Aorta (tissue), 5 donors: Measurements from ENCODE around the gene RSBN1. TPM values are rescaled to one million over a fixed set of nuclear protein-coding genes. Genes with fewer than 3 reads are reported as not detected.
"Not testable (repeated sequence)": the region's sequence is repeated elsewhere in the genome, so short reads cannot be mapped to it uniquely, and the experiment has no call there.

Source experiments
- ATAC-seq: fragments of 200-7000 bp; cut with Tn5 transposase; one replicate; pipeline ENCODE4 v1.9.1; 2022; ENCODE audit warnings: moderate library complexity; ENCODE audit not compliant: low FRiP score
- DNase-seq, 2 donors: peaks; one replicate each; pipeline ENCODE4 v3.0.0-alpha.2; 2020
- H3K27ac ChIP-seq, 2 donors: one replicate each; pipeline ENCODE4 v1.5.1; 2013; ENCODE audit warnings: low read length in 2 of 2, mild to moderate bottlenecking in 2 of 2, moderate library complexity in 2 of 2, control low read depth in 1 of 2, inconsistent platforms in 1 of 2, low read depth in 1 of 2
- H3K27me3 ChIP-seq, 2 donors: one replicate each; pipeline ENCODE4 v1.6.1; 2013; ENCODE audit warnings: control low read depth in 1 of 2, low read length in 1 of 2, mild to moderate bottlenecking in 1 of 2, moderate library complexity in 1 of 2; ENCODE audit not compliant: insufficient read depth in 2 of 2, control insufficient read depth in 1 of 2
- H3K36me3 ChIP-seq, 2 donors: one replicate each; pipeline ENCODE4 v1.6.1; 2013; ENCODE audit warnings: control low read depth in 1 of 2, low read length in 1 of 2, mild to moderate bottlenecking in 1 of 2; ENCODE audit not compliant: insufficient read depth in 2 of 2, control insufficient read depth in 1 of 2
- H3K4me1 ChIP-seq, 2 donors: one replicate each; pipeline ENCODE4 v1.6.1; 2013; ENCODE audit warnings: low read length in 2 of 2, control low read depth in 1 of 2, mild to moderate bottlenecking in 1 of 2, moderate library complexity in 1 of 2; ENCODE audit not compliant: insufficient read depth in 2 of 2, control insufficient read depth in 1 of 2
- H3K4me3 ChIP-seq, 2 donors: one replicate each; pipeline ENCODE4 v1.5.1; 2013; ENCODE audit warnings: low read length in 2 of 2, control low read depth in 1 of 2, mild to moderate bottlenecking in 1 of 2
- H3K9me3 ChIP-seq: one replicate; pipeline ENCODE4 v1.6.1; 2013; ENCODE audit warnings: mild to moderate bottlenecking, low read length; ENCODE audit not compliant: control insufficient read depth
- WGBS, 2 donors: extraction: QIAGEN DNeasy Blood & Tissue Kit; methylation state at CpG; one replicate each; pipeline ENCODE4 v1.1.7; 2013; 5-methylcytosine and 5-hydroxymethylcytosine counted together
- intact Hi-C, 2 donors: fragments of 100-400 bp; cut with DNase I; formaldehyde crosslinking; loops; one replicate each; pipeline versions ENCODE4 v1.14.2 to v1.15.0; 2022
- polyA plus RNA-seq, 2 donors: library from polyadenylated mRNA; stranded (reverse); fragments of 200-250 nt; gene quantifications; one replicate each; pipeline ENCODE4 v1.2.3, GENCODE V29; 2013
- total RNA-seq, 2 donors: library from RNA; stranded (reverse); fragmentation: NEBNext Ultra II Directional; extraction: Animal tissue kit (Norgen Biotek cat#: 25700); gene quantifications; one replicate each; pipeline ENCODE4 v1.2.1, GENCODE V29; 2021
- donor health status: healthy with polysubstance abuse.
- donor health status: Bipolar disorder and iron deficiency.
- donor health status: DM: no; HTN: no; CAD: no.
- donor health status: DM: no; HTN: no; CAD: no.
- donor health status: DM: yes; HTN: yes; CAD: no.

Gene RSBN1
- total and polyA plus RNA-seq, 4 donors, result 3.6 to 22.5 (median 11.1) TPM

DNA sequence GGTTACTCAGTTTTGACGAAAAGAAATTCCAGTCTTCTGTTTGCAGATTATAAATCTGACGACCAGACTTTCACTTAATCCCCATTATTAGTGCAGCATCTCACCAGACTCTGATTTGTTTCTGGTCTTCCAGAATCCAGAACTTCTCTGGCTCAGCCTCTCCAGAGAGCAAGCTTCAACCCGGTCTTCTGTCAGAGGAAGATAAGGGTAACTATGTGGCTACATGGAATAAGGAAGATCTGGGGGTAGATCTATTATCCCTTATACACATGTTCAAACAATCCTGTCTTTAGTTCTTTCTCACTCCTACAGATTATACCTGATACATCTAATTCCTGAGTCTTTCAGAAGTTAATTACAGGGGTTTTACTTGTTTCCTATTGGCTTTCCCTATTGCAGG lies 62.9 kb downstream of the RSBN1 start:
- ATAC-seq (no peak), DNase-seq (no peak)
- Histone ChIP-seq H3K4me1 (no peaks in the 10 kb centered on the region), H3K27ac (no peak overlapping the region), H3K36me3 (no peaks in the 10 kb centered on the region), H3K4me3 (no peak overlapping the region), H3K9me3 (no peaks in the 10 kb centered on the region), H3K27me3 (no peaks in the 10 kb centered on the region)
- intact Hi-C loops, result no loop called here
- WGBS, 2 donors, result 80 to 82% methylated on average over 3 of the region's 3 CpGs

DNA sequence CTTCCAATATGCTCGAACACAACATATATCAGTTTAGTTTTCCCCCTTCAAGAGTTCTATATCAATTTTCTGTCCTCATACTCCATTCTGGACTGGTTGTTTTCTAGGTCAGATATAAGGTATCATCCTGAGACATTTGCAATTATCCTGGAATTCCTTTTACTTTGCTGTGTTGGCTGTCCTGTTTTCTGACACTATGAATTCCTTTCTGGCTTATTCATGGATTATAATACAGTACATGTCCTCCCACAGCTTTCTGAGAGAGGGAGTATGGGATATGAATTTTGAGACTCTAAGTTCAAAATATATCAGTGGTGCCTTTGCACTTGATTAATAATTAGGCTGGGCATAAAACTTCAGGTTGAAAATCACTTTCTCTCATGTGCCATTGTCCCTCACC lies 64.9 kb downstream of the RSBN1 start:
- no peak overlapping the region for H3K4me3 ChIP-seq
- WGBS, 2 donors, result 92 to 97% methylated on average over 1 of the region's 1 CpG
- H3K27me3 ChIP-seq, result no peaks in the 10 kb centered on the region
- no peaks in the 10 kb centered on the region for H3K9me3 ChIP-seq
- intact Hi-C loops, result no loop called here
- DNase-seq (no peak), ATAC-seq (no peak)
- H3K4me1 ChIP-seq, result no peaks in the 10 kb centered on the region
- H3K27ac ChIP-seq, result no peak overlapping the region
- H3K36me3 ChIP-seq, result no peaks in the 10 kb centered on the region

DNA sequence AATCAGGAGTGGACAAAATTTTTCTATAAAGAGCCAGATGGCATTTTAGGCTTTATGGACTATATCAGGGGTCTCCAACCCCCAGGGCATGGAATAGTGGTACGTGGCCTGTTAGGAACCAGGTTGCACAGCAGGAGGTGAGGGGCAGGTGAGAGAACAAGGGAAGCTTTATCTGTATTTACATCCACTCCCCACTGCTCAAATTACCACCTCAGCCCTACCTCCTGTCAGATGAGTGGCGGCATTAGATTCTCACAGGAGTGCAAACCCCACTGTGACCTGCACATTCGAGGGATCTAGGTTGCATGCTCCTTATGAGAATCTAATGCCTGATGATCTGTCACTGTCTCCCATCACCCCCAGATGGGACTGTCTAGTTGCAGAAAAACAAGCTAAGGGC lies 66.9 kb downstream of the RSBN1 start:
- Histone ChIP-seq H3K36me3 (no peaks in the 10 kb centered on the region), H3K4me3 (no peak overlapping the region), H3K9me3 (no peaks in the 10 kb centered on the region), H3K27me3 (no peaks in the 10 kb centered on the region), H3K4me1 (no peaks in the 10 kb centered on the region), H3K27ac (no peak overlapping the region)
- no peak for DNase-seq
- intact Hi-C loops, result no loop called here
- ATAC-seq, result no peak
- 89 to 93% methylated on average over 3 of the region's 3 CpGs for WGBS, 2 donors

DNA sequence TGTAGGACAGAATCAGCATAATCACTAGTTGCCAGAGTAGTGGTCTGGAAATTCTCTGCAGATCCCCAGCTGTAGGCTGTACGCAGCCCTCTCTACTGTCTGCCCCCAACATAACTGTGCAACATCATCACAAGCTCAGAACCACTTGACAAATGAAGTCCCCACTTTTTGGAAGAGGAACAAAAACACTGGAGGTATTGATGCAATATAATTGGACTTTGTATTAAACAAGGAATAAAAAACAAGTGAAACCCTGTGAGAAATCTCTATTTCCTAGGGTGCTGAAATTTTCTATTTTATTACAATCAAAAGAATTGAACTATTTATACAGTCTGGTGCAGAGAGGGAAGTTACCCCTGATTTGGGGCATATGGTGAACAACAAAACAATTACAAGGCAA lies 68.2 kb downstream of the RSBN1 start:
- no peaks in the 10 kb centered on the region for H3K9me3 ChIP-seq
- no peaks in the 10 kb centered on the region for H3K36me3 ChIP-seq
- no peaks in the 10 kb centered on the region for H3K4me1 ChIP-seq
- WGBS, 2 donors, result 97 to 100% methylated on average over 1 of the region's 1 CpG
- H3K27me3 ChIP-seq, result no peaks in the 10 kb centered on the region
- H3K4me3 ChIP-seq, result no peak overlapping the region
- intact Hi-C loops, result no loop called here
- no peak overlapping the region for H3K27ac ChIP-seq
- ATAC-seq (no peak), DNase-seq (no peak)

DNA sequence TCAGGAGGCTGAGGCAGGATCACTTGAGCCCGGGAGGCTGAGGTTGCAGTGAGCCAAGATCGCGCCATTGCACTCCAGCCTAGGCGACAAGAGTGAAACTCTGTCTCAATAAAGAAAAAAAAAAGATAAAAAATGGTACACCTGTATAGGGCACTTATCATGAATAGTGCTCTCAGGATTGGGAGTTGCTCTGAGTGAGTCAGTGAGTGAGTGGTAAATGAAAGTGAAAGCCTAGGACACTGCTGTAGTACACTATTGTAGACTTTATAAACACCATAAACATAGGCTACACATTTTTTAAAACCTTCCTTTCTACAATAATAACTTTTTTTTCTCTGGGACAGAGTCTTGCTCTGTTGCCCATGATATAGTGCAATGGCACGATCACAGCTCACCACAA lies 69.8 kb downstream of the RSBN1 start:
- no peak overlapping the region for H3K4me3 ChIP-seq
- H3K36me3 ChIP-seq, result peaks cover 0 to under 1% of the 10 kb centered on the region in 2 donors
- no peaks in the 10 kb centered on the region for H3K4me1 ChIP-seq
- intact Hi-C loops, result no loop called here
- no peaks in the 10 kb centered on the region for H3K9me3 ChIP-seq
- 97 to 99% methylated on average over 5 of the region's 5 CpGs for WGBS, 2 donors
- no peak overlapping the region for H3K27ac ChIP-seq
- no peaks in the 10 kb centered on the region for H3K27me3 ChIP-seq
- no peak for DNase-seq
- ATAC-seq, result no peak

DNA sequence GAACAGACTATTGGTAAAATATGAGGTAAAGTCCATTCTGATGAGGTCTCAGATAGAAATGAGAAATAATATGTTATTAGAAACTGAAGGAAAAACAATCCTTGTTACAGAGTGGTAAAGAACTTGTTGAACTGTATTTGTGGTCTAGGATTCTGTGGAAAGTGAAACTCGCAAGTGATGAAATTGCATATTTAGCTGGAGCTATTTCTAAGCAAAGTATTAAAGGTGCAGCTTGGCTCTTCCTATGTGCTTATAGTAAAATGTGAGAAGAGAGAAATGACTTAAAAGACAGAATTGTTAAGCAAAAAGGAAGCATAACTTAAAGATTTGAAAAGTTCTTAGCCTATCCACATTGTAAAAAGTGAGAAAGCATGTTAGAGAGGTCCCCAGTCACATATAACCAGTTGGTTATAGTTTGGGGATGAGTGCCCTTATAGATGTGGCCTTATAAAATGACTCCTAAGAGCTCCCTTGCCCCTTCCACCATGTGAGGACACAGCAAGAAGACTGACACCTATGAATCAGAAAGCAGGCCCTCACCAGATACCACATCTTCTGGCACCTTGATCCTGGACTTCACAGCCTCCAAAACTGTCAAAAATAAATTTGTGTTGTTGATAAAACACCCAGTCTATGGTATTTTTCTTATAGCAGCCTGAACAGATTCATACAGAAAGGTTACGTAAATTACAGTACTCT lies 77.8 kb downstream of the RSBN1 start:
- DNase-seq (no peak), ATAC-seq (no peak)
- H3K9me3 ChIP-seq, result no peaks in the 10 kb centered on the region
- intact Hi-C loops, result no loop called here
- H3K27me3 ChIP-seq, result no peaks in the 10 kb centered on the region
- 95 to 98% methylated on average over 2 of the region's 2 CpGs for WGBS, 2 donors
- H3K4me3 ChIP-seq, result no peak overlapping the region
- peaks cover 0 to 2% of the 10 kb centered on the region in 2 donors for H3K36me3 ChIP-seq
- H3K27ac ChIP-seq, result no peak overlapping the region
- H3K4me1 ChIP-seq, result no peaks in the 10 kb centered on the region

DNA sequence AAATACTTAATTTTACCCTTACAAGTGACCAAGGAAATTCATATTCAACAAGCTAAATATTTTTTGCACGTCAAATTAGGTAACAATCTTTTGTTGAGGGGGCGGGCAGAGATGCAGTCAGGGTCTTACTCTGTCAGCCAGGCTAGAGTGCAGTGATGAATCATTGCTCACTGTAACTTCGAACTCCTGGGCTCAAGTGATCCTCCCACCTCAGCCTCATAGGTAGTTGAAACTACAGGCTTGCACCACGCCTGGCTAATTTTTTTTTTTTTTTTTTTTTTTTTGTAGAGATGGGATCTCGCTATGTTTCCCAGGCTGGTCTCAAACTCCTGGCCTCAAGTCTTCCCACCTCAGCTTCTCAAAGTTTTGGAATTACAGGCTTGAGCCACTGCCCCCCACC lies 79.5 kb downstream of the RSBN1 start:
- no peak for DNase-seq
- Histone ChIP-seq H3K4me3 (no peak overlapping the region), H3K27me3 (no peaks in the 10 kb centered on the region), H3K36me3 (peaks cover 0 to 2% of the 10 kb centered on the region in 2 donors), H3K9me3 (no peaks in the 10 kb centered on the region), H3K27ac (no peak overlapping the region), H3K4me1 (no peaks in the 10 kb centered on the region)
- intact Hi-C loops, result no loop called here
- ATAC-seq, result no peak
- WGBS, 2 donors, result 92 to 95% methylated on average over 5 of the region's 5 CpGs

DNA sequence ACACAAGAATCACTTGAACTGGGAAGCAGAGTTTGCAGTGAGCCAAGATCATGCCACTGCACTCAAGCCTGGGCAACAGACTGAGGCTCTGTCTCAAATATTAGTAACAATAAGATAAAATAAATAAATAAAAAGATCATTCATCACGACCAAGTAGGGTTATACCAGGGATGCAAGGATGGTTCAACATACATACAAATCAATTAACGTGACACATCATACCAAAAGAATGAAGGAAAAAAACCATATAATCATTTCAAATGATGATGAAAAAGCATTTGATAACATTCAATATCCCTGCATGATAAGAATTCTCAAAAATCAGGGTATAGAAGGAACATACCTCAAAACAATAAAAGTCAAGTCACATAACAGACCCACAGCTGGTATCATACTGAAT lies 91.3 kb downstream of the RSBN1 start:
- H3K36me3 ChIP-seq, result peaks cover 1 to 2% of the 10 kb centered on the region in 2 donors

DNA sequence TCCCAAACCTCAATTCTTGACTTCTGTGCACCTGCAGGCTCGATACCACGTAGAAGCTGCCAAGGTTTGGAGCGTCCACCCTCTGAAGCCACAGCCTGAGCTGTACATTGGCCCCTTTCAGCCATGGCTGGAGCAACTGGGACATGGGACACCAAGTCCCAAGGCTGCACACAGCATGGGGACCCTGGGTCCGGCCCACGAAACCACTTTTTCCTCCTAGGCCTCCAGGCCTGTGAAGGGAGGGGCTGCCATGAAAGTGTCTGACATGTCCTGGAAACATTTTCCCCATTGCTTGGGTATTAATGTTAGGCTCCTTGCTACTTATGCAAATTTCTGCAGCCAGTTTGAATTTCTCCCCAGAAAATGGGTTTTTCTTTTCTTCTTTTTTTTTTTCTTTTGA lies 93.7 kb downstream of the RSBN1 start:
- WGBS, 2 donors, result 98 to 100% methylated on average over 5 of the region's 5 CpGs
- ATAC-seq, H3K36me3 ChIP-seq, H3K27ac ChIP-seq, H3K4me1 ChIP-seq, H3K27me3 ChIP-seq, intact Hi-C loops, H3K9me3 ChIP-seq, DNase-seq, H3K4me3 ChIP-seq: not testable (repeated sequence)

More for the DNA sequence above, 91.3 kb downstream of the RSBN1 start:
- Histone ChIP-seq H3K27ac (no peak overlapping the region), H3K9me3 (no peaks in the 10 kb centered on the region), H3K4me3 (no peak overlapping the region), H3K27me3 (no peaks in the 10 kb centered on the region), H3K4me1 (no peaks in the 10 kb centered on the region)
- WGBS, 2 donors, result 98 to 99% methylated on average over 2 of the region's 2 CpGs
- ATAC-seq, result no peak
- intact Hi-C loops, result no loop called here
- DNase-seq, result no peak
